ENCODE measurements around the gene MRPL38.

Gene MRPL38

GRCh38 chr17:75897160-75898019 lies 7.3 kb downstream of the MRPL38 start:
- no peak for DNase-seq (ENCODE audit: low read depth, low spot score)
- Histone ChIP-seq H3K27me3 (ENCODE audit: control insufficient read depth, insufficient read depth, low read length) (no peaks in the 10 kb centered on the region), H3K36me3 (ENCODE audit: control insufficient read depth, insufficient read depth, low read length) (peaks cover 31% of the 10 kb centered on the region), H3K4me3 (ENCODE audit: low read length) (peak overlapping the region; percentile 77; the same call in 1 of the 2 replicates), H3K27ac (ENCODE audit: low read length) (no peak overlapping the region), H3K4me1 (ENCODE audit: control insufficient read depth, insufficient read depth, low read length) (peaks cover 13% of the 10 kb centered on the region), H3K9me3 (ENCODE audit: control insufficient read depth, insufficient read depth, low read length) (no peaks in the 10 kb centered on the region)
- WGBS (ENCODE audit: insufficient coverage, insufficient read length): no CpG with 5 or more reads among the region's 37 CpGs

- H3K27ac ChIP-seq (ENCODE audit: low read length): no peak within 1 kb of the TSS
- H3K4me3 ChIP-seq (ENCODE audit: low read length): peak within 1 kb of the TSS; percentile 77
- no peaks in the 10 kb centered on the region for H3K27me3 ChIP-seq (ENCODE audit: control insufficient read depth, insufficient read depth, low read length)
- DNase-seq (ENCODE audit: low read depth, low spot score): no peak
- whole genome bisulfite sequencing (ENCODE audit: insufficient coverage, insufficient read length): no CpG with 5 or more reads among the region's 102 CpGs
- no peaks in the 10 kb centered on the region for H3K9me3 ChIP-seq (ENCODE audit: control insufficient read depth, insufficient read depth, low read length)
- peaks cover 31% of the 10 kb centered on the region for H3K36me3 ChIP-seq (ENCODE audit: control insufficient read depth, insufficient read depth, low read length)
- H3K4me1 ChIP-seq (ENCODE audit: control insufficient read depth, insufficient read depth, low read length): peaks cover 13% of the 10 kb centered on the region
Observed at GRCh38 chr17:75896415-75897159, 8.1 kb downstream of the MRPL38 start, which contains the start of gene TRIM65. Gene TRIM65 (minus strand): TSS chr17:75896951. CDS start chr17:75896937, 14 bp downstream.

DNA sequence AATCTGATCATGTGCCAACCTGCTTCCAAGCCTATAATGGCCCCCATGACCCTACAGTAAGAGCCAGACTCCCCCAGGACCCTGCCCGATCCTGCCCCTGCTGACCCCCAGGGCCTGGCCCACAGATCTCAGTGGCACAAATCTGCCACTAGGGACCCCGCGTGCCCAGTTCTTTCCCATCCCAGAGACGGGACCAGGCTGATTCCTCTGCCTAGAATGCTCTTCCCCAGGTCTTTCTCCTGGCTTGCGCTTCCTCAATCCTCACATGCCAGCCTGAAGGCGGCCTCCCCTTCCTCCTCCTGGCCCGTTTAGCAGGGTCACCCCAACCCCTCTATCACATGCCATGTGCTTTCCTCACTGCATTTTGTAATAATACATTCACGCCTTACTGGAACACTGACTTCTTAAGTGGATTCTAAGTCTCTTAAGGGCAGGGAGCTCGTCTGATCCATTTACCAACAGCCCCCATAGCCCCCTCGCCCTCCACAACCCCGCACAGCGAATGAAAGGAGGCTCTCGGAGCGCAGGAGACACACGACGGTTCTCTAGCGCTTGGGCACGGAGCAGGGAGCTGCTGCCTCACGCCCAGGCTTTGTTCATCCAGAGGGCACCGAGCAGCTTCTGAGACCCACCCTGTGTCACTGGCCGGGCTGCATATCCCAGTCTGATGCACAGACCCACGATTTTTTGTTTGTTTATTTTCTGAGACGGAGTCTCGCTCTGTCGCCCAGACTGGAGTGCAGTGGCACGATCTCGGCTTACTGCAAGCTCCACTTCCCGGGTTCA lies 9.1 kb downstream of the MRPL38 start:
- no peak overlapping the region for H3K27ac ChIP-seq (ENCODE audit: low read length)

DNA sequence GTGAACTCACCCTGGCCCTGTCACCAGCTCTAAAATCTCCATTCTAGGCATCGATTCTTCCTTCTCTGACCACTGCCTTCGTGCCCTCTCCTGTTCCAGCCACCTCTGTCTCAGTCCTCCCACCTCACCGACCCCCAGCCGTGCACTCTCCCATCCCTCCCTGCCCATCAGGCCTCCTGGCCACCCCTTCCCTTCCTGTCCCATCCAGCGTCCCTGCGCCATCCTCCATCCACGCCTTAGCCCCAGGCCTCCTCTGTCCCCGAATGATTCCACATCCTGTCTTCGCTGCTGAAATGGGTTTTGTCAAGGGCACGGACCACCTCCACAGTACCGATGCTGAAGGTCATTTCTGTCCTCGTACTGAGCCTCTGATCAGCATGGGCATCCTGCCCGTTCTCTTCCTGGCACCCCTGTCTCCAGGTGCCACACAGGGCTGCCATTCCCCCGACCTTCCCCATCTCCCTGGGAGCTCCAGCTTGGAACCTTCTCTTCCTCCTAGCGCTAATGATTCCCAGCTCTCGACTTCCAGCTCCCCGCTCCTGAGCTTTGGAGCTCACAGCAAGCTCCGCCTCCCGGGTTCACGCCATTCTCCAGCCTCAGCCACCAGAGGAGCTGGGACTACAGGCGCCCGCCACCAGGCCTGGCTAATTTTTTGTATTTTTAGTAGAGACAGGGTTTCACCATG lies 10.5 kb downstream of the MRPL38 start:
- Histone ChIP-seq H3K27me3 (ENCODE audit: control insufficient read depth, insufficient read depth, low read length) (no peaks in the 10 kb centered on the region), H3K36me3 (ENCODE audit: control insufficient read depth, insufficient read depth, low read length) (peaks cover 24% of the 10 kb centered on the region), H3K27ac (ENCODE audit: low read length) (no peak overlapping the region), H3K9me3 (ENCODE audit: control insufficient read depth, insufficient read depth, low read length) (no peaks in the 10 kb centered on the region), H3K4me3 (ENCODE audit: low read length) (no peak overlapping the region), H3K4me1 (ENCODE audit: control insufficient read depth, insufficient read depth, low read length) (peaks cover 13% of the 10 kb centered on the region)
- WGBS (ENCODE audit: insufficient coverage, insufficient read length): no CpG with 5 or more reads among the region's 22 CpGs
- no peak for DNase-seq (ENCODE audit: low read depth, low spot score)

More for the DNA sequence above, 9.1 kb downstream of the MRPL38 start:
- WGBS (ENCODE audit: insufficient coverage, insufficient read length): no CpG with 5 or more reads among the region's 28 CpGs
- DNase-seq (ENCODE audit: low read depth, low spot score): no peak
- H3K4me3 ChIP-seq (ENCODE audit: low read length): peak overlapping the region; percentile 50; the same call in 1 of the 2 replicates
- H3K36me3 ChIP-seq (ENCODE audit: control insufficient read depth, insufficient read depth, low read length): peaks cover 29% of the 10 kb centered on the region
- no peaks in the 10 kb centered on the region for H3K9me3 ChIP-seq (ENCODE audit: control insufficient read depth, insufficient read depth, low read length)
- H3K27me3 ChIP-seq (ENCODE audit: control insufficient read depth, insufficient read depth, low read length): no peaks in the 10 kb centered on the region
- peaks cover 13% of the 10 kb centered on the region for H3K4me1 ChIP-seq (ENCODE audit: control insufficient read depth, insufficient read depth, low read length)

DNA sequence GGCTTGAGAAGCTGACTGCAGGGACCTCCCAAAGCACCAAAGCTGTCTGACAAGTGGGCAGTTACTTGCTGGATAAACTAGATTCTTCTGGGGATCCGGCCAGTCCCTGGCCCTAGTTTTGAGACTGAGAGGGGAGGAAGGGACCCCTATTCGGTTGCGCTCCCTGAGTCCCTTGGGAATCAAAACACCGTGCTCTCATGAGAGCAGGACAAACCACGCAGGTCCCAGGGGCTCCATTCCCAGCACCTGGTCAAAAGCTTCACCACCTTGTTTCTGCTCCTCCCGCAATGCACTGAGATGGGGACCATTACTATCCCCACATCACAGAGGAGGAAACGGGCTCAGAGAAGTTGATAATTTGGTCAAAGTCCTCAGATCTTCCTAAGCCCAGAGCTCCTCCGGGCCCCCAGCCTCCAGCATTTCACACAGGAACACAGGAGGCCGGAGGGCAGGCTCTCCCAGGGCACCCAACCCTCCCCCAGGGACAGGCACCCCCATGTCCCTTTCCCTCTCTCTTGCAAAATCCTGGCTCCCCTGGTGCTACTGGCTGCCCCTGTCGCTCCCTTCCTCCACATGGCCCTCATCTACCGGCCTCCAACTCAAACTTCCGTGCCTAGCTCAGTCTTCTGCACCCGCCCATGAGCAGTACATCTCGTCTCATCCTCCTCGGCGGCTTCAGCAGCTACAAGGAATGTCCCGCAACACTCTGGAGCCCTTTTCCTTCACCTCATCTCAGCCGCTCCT lies 11.2 kb downstream of the MRPL38 start:
- Histone ChIP-seq H3K4me1 (ENCODE audit: control insufficient read depth, insufficient read depth, low read length) (peaks cover 13% of the 10 kb centered on the region), H3K27me3 (ENCODE audit: control insufficient read depth, insufficient read depth, low read length) (no peaks in the 10 kb centered on the region), H3K9me3 (ENCODE audit: control insufficient read depth, insufficient read depth, low read length) (no peaks in the 10 kb centered on the region), H3K4me3 (ENCODE audit: low read length) (no peak overlapping the region), H3K27ac (ENCODE audit: low read length) (no peak overlapping the region), H3K36me3 (ENCODE audit: control insufficient read depth, insufficient read depth, low read length) (peaks cover 19% of the 10 kb centered on the region)
- DNase-seq (ENCODE audit: low read depth, low spot score): no peak
- WGBS (ENCODE audit: insufficient coverage, insufficient read length): no CpG with 5 or more reads among the region's 18 CpGs

DNA sequence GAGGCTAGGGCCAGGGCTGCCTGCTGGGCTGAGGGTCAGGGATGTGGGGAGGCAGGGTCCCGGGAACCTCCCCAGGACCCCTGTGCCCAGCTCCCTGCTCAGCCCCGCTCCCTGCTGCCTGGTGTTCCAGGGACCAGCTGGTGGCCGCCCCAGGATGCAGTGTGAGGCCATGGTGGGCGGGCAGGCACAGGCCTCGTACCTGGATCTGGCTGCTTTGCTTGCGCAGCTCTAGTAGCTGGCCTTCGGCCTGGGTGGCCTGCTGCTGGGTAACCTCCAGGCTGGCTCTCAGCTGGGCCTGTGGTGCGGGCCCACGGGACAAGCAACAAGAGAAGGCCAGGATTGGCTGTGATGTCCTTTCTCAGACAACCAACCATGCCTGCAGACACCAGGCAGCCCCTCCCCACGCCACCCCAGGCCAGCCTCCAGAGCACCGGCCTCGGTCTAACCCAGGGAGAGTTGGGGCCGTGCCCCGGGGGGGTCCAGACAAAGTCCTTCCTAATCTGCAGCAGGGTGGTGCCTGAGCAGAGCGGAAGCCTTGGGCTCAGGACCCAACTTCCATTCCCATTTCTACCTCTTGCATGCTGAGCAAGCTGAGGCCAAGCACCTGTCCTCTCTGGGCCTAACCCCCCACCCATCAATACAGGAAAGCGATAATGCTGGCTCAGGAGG lies 12.0 kb downstream of the MRPL38 start:
- Histone ChIP-seq H3K36me3 (ENCODE audit: control insufficient read depth, insufficient read depth, low read length) (peaks cover 18% of the 10 kb centered on the region), H3K4me3 (ENCODE audit: low read length) (no peak overlapping the region), H3K27me3 (ENCODE audit: control insufficient read depth, insufficient read depth, low read length) (no peaks in the 10 kb centered on the region), H3K27ac (ENCODE audit: low read length) (no peak overlapping the region), H3K9me3 (ENCODE audit: control insufficient read depth, insufficient read depth, low read length) (no peaks in the 10 kb centered on the region), H3K4me1 (ENCODE audit: control insufficient read depth, insufficient read depth, low read length) (peaks cover 13% of the 10 kb centered on the region)
- DNase-seq (ENCODE audit: low read depth, low spot score): no peak
- WGBS (ENCODE audit: insufficient coverage, insufficient read length): no CpG with 5 or more reads among the region's 16 CpGs

GRCh38 chr17:75891605-75892555 lies 12.8 kb downstream of the MRPL38 start:
- Histone ChIP-seq H3K4me1 (ENCODE audit: control insufficient read depth, insufficient read depth, low read length) (peaks cover 13% of the 10 kb centered on the region), H3K9me3 (ENCODE audit: control insufficient read depth, insufficient read depth, low read length) (no peaks in the 10 kb centered on the region), H3K36me3 (ENCODE audit: control insufficient read depth, insufficient read depth, low read length) (peaks cover 18% of the 10 kb centered on the region), H3K27ac (ENCODE audit: low read length) (no peak overlapping the region), H3K27me3 (ENCODE audit: control insufficient read depth, insufficient read depth, low read length) (no peaks in the 10 kb centered on the region), H3K4me3 (ENCODE audit: low read length) (no peak overlapping the region)
- no CpG with 5 or more reads among the region's 32 CpGs for WGBS (ENCODE audit: insufficient coverage, insufficient read length)
- no peak for DNase-seq (ENCODE audit: low read depth, low spot score)

- WGBS (ENCODE audit: insufficient coverage, insufficient read length): no CpG with 5 or more reads among the region's 31 CpGs
Observed at GRCh38 chr17:75891022-75891604, 13.6 kb downstream of the MRPL38 start.

More at GRCh38 chr17:75891022-75891604, 13.6 kb downstream of the MRPL38 start:
- no peaks in the 10 kb centered on the region for H3K27me3 ChIP-seq (ENCODE audit: control insufficient read depth, insufficient read depth, low read length)
- DNase-seq (ENCODE audit: low read depth, low spot score): no peak
- no peak overlapping the region for H3K27ac ChIP-seq (ENCODE audit: low read length)
- H3K9me3 ChIP-seq (ENCODE audit: control insufficient read depth, insufficient read depth, low read length): no peaks in the 10 kb centered on the region
- peaks cover 13% of the 10 kb centered on the region for H3K4me1 ChIP-seq (ENCODE audit: control insufficient read depth, insufficient read depth, low read length)
- no peak overlapping the region for H3K4me3 ChIP-seq (ENCODE audit: low read length)
- peaks cover 18% of the 10 kb centered on the region for H3K36me3 ChIP-seq (ENCODE audit: control insufficient read depth, insufficient read depth, low read length)
